B cell (primary cell): ENCODE measurements around the gene PSMG1.

Experiments
- CTCF ChIP-seq: fragments of 200-600 bp; IDR thresholded peaks from one replicate; pipeline ENCODE4 v1.8.0; 2022; ENCODE audit warnings: antibody characterized with exemption, mild to moderate bottlenecking
- EZH2 ChIP-seq: IDR thresholded peaks from 2 replicates; pipeline ENCODE4 v1.6.1; 2012; ENCODE audit warnings: borderline replicate concordance, low read depth, mild to moderate bottlenecking, moderate library complexity, low read length; ENCODE audit not compliant: insufficient read depth, poor library complexity, severe bottlenecking

- TF ChIP-seq CTCF (no peak), EZH2 (no peak)
These were observed 14.5 kb downstream of the PSMG1 start for GRCh38 chr21:39168800-39169199.
